Measurements from ENCODE around the gene SPN.
"Not testable (repeated sequence)": the region's sequence is repeated elsewhere in the genome, so short reads cannot be mapped to it uniquely, and the experiment has no call there.

SPN gene

DNA sequence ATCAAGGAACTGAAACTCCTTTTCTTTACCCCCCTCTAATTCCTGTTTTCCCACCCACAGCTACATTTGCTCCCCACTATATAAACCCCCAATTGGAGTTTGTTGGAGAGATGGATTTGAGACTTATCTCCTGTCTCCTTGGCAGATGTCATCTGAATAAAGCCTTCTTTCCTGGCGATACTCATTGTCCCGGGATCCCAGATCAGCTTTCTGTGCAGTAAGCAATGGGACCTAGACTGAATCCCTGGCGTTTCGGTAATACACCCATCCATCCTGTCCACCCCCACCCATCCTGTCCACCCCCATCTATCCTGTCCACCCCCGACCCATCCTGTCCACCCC lies 38.1 kb downstream of the SPN start:
- DNase-seq (ENCODE audit: low read depth, low spot score), result no peak

- DNase-seq (ENCODE audit: low read depth, low spot score), result no peak
Measured at GRCh38 chr16:29702269-29702668, 39.2 kb downstream of the SPN start.

DNA sequence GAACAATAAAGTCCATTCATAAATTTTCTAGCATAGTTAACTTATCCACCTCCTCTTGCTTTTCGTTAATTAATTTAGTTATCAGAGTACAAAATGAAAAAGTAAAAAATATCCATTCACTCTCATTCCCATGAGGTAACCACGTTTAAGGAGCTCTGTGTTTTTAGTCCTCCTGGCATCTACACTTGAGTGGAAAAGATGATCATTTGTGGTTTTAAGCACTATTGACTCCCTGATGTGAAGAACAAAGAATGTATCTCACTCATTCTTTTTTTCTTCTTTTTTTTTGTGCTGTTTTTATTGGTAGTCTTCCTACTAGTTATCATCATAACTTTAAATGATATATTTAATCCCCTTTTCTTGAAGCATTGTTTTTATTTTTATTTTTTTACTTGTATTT lies 42.0 kb downstream of the SPN start:
- no peak for DNase-seq (ENCODE audit: low read depth, low spot score)

GRCh38 chr16:29707160-29707559 lies 44.1 kb downstream of the SPN start:
- not testable (repeated sequence) for DNase-seq (ENCODE audit: low read depth, low spot score)

GRCh38 chr16:29708917-29709600 lies 46.0 kb downstream of the SPN start:
- DNase-seq (ENCODE audit: low read depth, low spot score), result no peak

GRCh38 chr16:29709657-29710056 lies 46.6 kb downstream of the SPN start:
- not testable (repeated sequence) for DNase-seq (ENCODE audit: low read depth, low spot score)

DNA sequence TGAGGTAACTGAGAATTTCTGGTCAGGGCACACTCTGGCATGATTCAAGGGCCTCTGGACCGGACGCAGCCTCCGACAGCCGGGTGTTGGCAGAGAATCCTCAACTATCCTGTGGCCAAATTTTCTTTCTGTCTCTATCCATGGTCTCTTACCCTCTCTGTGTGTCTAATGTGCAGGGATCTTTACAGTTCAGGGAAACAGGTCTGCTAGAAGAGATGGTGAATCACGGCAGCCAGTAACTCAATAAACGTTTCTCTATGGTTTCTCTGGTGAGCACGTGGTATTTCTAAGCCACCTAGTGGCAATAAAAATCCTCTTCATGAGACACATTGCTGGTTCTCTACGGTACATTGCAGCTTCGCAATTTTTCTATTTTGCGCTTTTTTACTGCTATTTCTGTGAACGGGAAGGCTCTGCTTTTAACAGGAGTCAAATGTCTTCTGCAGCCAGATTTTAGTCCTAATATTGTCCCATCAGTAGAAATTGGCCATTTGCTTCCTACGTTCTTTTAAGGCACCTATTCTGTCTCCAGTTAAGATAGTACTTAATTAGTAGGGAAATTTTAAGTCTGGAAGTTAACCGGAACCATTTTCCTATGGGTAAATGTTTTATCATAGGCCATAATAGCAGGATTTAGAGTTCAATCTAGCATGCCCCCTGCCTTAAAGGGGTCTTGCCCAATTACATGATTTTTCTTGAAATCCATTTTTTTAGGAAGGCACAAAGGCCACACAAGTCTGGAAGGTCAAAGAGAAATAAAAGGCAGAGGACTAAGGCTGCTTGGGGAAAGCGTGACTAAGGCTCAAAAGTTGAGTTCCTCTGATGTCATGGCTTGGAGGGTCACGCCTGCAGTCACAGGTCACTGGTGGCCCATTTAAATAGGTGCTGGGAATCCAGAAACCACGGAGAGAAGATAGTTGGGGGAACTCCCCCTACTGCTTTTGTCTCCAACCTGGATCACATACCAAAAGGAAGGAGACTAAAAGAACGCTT lies 47.5 kb downstream of the SPN start:
- DNase-seq (ENCODE audit: low read depth, low spot score), result no peak

GRCh38 chr16:29712809-29713208 lies 49.8 kb downstream of the SPN start:
- no peak for DNase-seq (ENCODE audit: low read depth, low spot score)

GRCh38 chr16:29714396-29714795 lies 51.3 kb downstream of the SPN start:
- no peak for DNase-seq (ENCODE audit: low read depth, low spot score)

- no peak for DNase-seq (ENCODE audit: low read depth, low spot score)
Measured at GRCh38 chr16:29714972-29715371, 51.9 kb downstream of the SPN start.

- no peak for DNase-seq (ENCODE audit: low read depth, low spot score)
Measured at GRCh38 chr16:29717113-29717512, 54.1 kb downstream of the SPN start.

DNA sequence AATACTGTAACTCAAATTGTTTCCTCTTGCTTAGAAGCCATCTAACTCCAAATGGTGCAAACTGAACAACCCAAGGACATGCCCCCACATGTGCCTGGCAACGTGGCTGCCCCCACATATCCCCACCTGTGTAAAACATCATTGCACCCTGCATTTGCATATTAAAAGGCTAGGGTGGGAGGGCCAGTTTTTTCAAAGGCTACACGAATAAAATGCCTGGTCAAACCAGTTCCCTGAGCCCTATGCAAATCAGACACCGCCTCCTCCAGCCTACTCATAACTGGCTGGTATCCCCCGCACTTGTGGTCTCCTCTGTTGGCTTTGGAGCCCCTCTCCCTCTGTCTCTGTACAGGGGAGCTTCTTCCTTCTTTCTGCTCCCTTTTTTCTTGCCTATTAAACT lies 56.0 kb downstream of the SPN start:
- DNase-seq (ENCODE audit: low read depth, low spot score), result no peak
